Activated naive CD4-positive, alpha-beta T cell treated with anti-CD3 and anti-CD28 coated beads, Interleukin-2, amount 10 ng/mL, durations not matched to agents 5 hours and 36 hours (primary cell): ENCODE results near the gene NAA60. TPM values are rescaled to one million over a fixed set of nuclear protein-coding genes. Genes with fewer than 3 reads are reported as not detected.

Experiments
- microRNA-seq: library from miRNA; unstranded; fragments of <30 nt; microRNA quantifications from one replicate; pipeline ENCODE4 v1.2.0, GENCODE V29; 2022; ENCODE audit warnings: borderline microRNAs expressed, borderline replicate concordance
- total RNA-seq, 2 experiments: library from RNA; stranded (reverse); gene quantifications; one replicate each; pipeline ENCODE4 v1.2.3, GENCODE V29; 2021

The NAA60 gene
- 10 to 100 TPM; 45.1 to 50.2 TPM for total RNA-seq

GRCh38 chr16:3443108-3444031 is at the start of gene NAA60, which contains the start of gene ZNF597:
TSS of gene NAA60 (plus strand) at chr16:3443680. CDS start at chr16:3476228, 32,548 bp downstream.
TSS of gene ZNF597 (minus strand) at chr16:3443504. CDS start at chr16:3443153, 351 bp downstream.

GRCh38 chr16:3400779-3401688 is 42.4 kb upstream of the NAA60 start, which contains the start of the genes ZNF174 and ZSCAN32:
TSS of gene ZNF174 (plus strand) at chr16:3401215. CDS start at chr16:3402005, 790 bp downstream.
TSS of gene ZSCAN32 (minus strand) at chr16:3401004. CDS start at chr16:3397557, 3,447 bp downstream.

GRCh38 chr16:3495176-3495575 is 51.7 kb downstream of the NAA60 start, which contains the start of gene C16orf90:
TSS of gene C16orf90 (minus strand) at chr16:3495489. CDS start at chr16:3495421, 68 bp downstream.

Small RNA genes lying within 50 kb of the gene (microRNA-seq; reads per million reads assigned to microRNA genes)
- gene MIR6126, result not detected

Other genes with a start within 250 kb of the NAA60 start
- gene ZNF200, start 208.5 kb upstream of the NAA60 start, total RNA-seq, result 10 to 100 TPM; 13.4 to 13.7 TPM
- under 1 TPM; 0.51 to 0.81 TPM for gene MEFV, start 187.0 kb upstream of the NAA60 start, total RNA-seq
- gene ZNF263, start 160.2 kb upstream of the NAA60 start, total RNA-seq, result 10 to 100 TPM; 23.7 to 27.2 TPM
- gene TIGD7, start 138.2 kb upstream of the NAA60 start, total RNA-seq, result 1 to 10 TPM; 5.0 to 5.3 TPM
- gene ZNF75A, start 138.2 kb upstream of the NAA60 start, total RNA-seq, result 10 to 100 TPM; 44.3 to 47.9 TPM
- gene OR2C1, start 87.8 kb upstream of the NAA60 start, total RNA-seq, result not detected
- gene ZSCAN32, start 42.7 kb upstream of the NAA60 start, total RNA-seq, result 10 to 100 TPM; 18.8 to 23.3 TPM
- 10 to 100 TPM; 13.1 to 14.3 TPM for gene ZNF174, start 42.5 kb upstream of the NAA60 start, total RNA-seq
- 1 to 10 TPM; 2.4 to 2.5 TPM for gene ZNF597, start 176 bp upstream of the NAA60 start, total RNA-seq
- not detected for gene C16orf90, start 51.8 kb downstream of the NAA60 start, total RNA-seq
- 10 to 100 TPM; 33.4 to 37.5 TPM for gene CLUAP1, start 57.3 kb downstream of the NAA60 start, total RNA-seq
- gene NLRC3, start 133.7 kb downstream of the NAA60 start, total RNA-seq, result 10 to 100 TPM; 84.8 to 88.9 TPM
- 10 to 100 TPM; 11.1 to 11.6 TPM for gene SLX4, start 167.9 kb downstream of the NAA60 start, total RNA-seq
- gene DNASE1, start 211.0 kb downstream of the NAA60 start, total RNA-seq, result 10 to 100 TPM; 44.0 to 45.2 TPM